HG03342 (cell line): ENCODE data around the gene SMS.
A peak's percentile ranks its signal among the peaks of the same experiment; 100 is the strongest.
"Not testable (repeated sequence)": the region's sequence is repeated elsewhere in the genome, so short reads cannot be mapped to it uniquely, and the experiment has no call there.

Experiments
- ATAC-seq: cut with Tn5 transposase; IDR thresholded peaks from one replicate; pipeline ENCODE4 v1.9.1; 2021; ENCODE audit warnings: mild to moderate bottlenecking, moderate library complexity; ENCODE audit not compliant: unreplicated experiment

Gene SMS

DNA sequence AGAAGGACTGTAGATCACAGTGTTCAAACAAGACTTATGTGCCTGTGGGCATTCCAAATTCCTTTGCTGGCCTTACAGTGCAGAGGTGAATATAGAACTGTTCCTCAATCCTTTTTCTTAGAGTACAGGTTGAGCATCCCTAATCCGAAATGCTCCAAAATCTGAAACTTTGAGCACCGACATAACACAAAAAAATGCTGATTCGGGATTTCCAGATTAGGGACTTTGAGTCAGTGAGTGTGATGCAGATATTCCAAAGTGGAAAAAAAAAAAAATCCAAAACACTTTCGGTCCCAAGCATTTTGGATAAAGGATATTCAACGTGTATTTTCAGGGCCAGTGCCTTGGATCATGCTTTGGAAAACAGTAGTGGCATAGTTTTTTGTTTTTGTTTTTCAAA, 9.2 kb downstream of the SMS start:
- ATAC-seq: no peak

DNA sequence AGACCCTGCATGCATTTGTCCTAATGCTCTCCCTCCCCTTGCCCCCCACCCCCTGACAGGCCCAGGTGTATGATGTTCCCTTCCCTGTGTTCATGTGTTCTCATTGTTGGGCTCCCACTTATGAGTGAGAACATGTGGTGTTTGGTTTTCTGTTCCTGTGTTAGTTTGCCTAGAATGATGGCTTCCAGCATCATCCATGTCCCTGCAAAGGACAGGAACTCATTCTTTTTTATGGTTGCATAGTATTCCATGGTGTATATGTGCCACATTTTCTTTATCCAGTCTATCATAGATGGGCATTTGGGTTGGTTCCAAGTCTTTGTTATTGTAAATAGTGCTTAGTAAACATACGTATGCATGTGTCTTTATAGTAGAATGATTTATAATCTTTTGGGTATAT, 10.0 kb downstream of the SMS start:
- not testable (repeated sequence) for ATAC-seq

DNA sequence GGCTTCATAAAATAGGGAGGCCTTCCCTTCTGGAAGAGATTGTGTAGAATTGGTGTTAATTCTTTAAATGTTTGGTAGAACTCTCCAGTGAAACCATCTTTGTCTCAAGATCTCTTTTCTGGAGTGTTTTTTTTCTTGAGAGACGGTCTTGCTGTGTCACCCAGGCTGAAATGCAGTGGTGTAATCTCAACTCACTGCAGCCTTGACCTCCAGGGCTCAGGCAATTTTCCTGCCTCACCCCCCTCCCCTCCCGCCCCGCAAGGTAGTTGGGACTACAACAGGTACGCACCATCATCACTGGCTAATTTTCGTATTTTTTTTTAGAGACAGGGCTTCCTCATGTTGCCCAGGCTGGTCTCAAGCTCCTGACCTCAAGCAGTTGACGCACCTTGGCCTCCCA, 12.1 kb downstream of the SMS start:
- no peak for ATAC-seq

DNA sequence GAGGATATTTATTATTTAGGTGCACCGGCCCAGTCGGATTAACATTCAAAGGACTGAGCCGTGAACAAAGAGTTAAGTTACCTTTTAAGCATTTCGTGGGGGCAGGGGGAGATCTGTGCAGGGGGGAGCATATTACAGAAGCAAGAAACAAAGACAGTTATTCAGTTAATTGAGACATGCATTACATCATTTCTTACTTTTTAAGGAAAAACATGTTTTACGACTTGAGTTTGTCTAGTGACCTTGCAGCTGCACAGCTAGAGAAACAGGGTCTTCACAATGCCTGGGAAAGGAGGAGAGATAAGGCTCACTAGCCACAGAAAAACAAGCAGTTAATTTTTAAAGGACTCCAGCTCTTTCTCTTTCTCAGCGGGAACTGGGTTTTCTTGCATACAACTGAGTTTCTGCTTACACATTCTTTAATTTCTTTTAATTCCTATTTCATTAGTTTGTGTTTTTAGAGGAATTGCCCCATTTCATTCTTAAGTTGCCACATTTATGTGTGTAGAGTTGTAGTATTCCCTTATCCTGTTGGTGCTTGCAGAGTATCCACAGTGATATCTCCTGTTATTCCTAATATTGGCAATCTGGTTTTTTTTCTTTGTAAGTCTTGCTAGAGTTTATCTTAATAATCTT, 12.8 kb downstream of the SMS start:
- not testable (repeated sequence) for ATAC-seq

DNA sequence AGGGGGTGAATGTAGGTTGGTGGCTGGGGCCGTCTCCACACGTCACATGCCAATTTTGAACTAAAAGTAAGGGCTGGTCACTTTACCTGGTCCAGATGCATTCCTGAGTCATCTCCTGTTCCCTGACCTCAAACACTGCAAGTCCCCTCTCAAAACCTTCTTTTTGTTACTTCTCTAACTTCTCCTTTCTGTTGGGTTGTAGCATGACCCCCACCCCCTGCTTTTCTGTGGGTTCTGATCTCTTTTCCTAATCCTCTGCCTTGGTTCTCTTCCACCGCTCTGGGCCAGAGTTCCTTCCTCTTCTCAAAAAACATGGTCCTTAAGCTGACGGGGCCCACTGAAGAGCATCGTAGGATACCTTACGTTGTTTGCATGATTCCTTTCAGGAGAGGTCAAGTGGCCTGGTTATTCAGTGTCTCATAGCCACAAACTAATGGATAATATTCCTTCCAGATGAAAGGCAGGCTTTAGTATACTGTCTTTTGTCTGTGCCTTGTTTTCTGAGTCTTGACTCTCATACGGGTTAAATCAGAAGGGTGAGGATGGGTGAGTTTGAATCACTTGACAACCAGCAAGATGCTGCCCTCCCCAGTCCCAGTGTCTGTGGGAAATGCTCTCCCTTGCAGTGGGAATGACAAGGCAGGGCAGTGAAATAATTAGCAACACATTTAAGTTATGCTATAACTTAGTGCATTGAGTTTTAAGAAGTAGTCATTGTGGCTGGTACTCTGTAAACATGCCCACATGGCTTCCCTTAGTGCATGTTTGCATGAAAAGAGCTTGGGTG, 15.1 kb downstream of the SMS start:
- ATAC-seq: no peak

DNA sequence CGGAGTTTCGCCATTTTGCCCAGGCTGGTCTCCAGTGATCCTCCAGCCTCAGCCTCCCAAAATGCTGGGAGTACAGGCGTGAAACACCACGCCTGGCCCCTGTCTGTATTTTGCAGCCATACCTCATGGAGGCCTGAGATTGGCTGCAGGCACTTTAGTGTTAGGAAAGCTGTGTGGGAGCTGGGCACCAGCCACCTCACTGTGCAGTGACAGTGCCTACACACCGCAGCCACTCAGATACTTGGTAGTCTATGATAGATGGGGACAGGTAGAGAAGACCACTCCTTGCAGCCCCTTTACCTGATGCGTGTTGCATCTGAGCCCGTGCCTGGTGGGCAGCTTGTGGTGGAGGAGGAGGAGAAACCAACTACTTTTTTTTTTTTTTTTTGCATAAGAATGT, 16.3 kb downstream of the SMS start:
- ATAC-seq: no peak

DNA sequence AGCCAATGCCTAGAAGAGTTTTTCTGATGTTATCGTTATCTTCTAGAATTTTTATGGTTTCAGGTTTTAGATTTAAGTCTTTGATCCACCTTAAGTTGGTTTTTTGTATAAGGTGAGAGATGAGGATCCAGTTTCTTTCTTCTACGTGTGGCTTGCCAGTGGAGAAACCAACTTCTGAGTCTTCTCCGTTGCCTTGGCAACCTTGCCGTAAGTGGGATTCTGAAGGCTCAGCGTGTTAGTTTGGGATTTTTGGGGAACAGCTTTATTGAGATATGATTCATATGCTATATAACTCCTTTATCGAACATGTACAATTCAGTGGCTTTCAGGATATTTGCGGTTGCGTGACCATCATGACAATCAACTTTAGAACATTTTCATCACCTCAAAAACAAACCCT, 17.7 kb downstream of the SMS start:
- ATAC-seq: no peak

DNA sequence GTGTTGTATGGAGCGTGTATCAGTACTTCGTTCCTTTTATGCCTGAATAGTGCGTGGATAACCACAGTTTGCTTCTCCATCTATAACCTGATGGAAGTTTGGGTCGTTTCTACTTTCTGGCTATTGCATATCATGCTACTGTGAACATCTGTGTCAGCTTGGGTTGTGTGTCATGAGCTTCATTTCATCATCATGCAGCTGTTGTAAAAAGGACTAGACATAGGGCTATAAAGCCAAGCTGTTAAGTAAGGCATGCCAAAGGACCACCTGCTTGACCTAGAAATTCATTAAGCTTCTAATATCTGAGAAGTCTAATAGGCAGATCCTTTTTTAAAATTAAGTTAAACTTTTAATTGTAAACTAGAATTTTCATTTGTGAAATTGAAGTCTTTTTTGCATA, 18.4 kb downstream of the SMS start:
- no peak for ATAC-seq

DNA sequence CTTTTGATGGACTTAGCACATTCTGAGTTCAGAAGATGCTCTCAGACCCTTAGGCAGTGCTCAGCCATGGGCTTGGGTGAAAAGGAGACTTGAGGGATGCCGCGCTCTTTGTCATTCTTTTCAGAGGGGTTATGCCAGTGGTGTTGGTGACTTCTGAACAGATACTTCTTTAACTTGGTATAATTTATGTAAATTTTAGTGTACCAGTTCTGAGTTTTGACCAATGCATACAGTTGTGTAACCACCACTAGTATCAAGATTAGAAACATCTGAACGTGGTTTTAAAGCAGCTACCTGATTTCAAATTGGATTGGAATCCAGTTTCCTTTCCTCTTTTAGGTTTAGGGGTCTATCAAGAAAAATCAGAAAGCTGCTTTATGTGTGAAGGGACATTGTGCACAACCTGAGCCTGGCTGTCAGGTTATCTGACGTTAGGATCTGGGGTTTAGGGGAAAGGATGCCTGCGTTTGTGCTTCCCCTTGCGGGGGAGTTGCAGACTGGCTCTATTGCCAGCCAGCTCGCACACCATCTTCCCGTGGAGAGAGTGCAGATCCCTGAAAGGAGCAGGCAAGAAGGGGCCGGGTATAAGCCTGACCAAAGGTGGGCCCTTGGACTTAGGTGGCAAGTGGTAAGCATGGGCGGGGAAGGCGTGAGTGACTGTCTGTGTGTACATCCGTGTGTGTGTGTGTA, 19.0 kb downstream of the SMS start:
- ATAC-seq: no peak

DNA sequence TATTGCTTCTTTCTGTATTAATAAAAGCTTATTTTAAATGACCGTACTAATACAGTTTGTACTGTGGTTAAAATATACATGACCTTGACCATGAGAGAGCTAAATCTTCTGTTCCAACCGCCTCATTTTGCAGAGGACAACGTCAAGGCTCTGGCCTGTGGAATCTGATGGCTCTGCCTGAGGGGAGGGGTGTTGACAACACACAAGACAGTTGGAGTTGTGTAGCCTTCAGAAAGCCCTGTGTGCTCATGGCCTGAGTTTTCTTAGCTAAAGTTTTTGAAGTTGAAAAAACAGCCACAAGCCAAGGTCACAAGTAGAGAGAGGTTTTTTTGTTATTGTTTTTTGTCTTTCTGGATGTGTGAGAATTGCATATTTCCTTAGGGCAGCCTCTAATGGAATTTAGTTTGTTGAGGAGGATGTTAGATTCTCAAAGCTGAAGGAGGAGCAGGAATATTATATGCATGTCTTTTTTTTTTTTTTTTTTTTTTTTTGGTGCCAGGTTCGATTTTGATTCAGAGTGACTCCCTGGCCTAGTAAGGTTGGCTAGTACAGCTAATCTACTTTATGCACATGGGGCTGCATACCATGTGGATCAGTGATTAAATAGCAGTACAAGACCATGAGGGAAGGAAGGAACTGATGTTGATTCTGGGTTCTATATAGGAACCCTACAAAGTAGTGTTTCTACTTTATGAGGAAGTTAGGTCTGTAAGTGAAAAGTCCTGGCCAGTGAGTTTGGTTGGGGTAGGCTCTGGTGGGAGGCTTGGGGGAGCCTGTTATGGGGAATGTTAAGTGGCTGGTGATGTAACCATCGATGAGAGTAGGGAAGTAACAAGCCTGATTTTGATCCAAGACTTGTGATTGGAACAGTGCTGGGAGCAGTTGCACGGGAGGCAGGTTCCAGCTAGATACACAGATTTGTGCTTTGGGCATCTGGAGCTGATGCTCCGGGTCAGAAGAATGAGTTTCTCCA, 20.3 kb downstream of the SMS start:
- no peak for ATAC-seq

DNA sequence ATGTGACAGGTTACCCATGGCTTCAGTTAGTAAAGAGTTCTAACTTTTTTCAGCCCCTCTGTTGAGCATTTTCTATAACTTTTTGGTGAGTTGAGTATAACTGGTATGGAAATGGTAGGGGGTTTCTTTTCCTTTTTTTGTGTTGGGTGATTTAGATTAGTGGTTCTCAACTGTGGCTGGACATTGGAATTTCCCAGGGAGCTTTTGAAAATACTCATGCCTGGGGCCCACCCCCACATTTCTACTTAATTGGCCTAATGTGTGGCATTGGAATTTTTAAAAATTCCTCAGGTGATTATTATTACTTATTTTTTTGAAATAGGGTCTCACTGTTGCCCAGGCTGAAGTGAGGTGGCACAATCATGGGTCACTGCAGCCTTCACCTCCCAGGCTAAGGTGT, 21.9 kb downstream of the SMS start:
- no peak for ATAC-seq

DNA sequence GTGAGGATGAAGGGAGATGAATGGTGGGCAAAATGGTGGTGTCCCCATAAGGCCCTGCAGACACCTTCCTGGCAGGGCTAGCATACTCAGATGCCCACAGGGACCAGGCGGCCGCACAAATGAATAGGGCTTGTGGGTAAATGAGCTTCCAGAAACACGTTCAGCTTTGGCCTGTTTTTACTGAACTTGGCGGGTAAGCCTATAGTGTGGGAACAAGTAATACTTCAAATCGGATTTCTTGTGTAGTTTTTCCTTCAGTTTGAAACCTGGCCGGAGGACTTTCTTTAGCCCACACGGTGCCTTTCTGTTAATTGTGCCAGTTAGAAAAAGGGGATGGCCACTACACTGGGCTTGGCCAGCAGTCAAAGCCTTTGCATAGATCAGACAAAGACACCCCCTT, 22.8 kb downstream of the SMS start:
- ATAC-seq: no peak

DNA sequence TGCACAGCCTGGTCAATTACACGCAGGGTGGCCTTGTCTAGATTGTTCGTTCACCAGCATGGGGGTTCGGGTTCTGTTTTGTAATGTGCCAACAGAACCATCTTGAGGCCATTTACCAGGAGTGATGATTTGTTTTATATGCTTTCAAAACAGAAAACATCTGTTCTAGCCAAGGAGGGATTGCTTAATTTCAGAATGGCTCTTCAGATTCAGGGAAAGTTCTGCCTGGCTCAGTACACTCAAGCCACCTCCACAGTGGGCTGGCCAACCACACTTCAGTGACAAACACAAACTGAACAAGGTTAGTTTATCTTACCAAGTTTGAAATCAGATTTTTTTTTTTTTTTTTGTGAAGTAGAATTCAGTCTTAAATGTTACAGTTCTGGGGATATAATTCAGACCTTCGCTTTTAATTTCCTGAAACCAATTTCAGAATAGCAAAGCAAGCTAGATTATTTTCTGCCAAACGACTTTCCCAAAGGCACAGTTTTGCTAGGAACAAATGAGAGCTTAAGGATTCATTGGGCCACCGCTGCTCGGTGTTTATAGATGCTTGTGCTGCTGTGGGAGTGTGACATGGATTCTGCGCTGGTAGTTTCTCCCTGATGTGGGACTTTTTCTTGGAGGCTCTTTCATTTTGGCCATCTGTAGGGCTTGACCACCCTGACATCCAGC, 23.4 kb downstream of the SMS start:
- ATAC-seq: no peak

DNA sequence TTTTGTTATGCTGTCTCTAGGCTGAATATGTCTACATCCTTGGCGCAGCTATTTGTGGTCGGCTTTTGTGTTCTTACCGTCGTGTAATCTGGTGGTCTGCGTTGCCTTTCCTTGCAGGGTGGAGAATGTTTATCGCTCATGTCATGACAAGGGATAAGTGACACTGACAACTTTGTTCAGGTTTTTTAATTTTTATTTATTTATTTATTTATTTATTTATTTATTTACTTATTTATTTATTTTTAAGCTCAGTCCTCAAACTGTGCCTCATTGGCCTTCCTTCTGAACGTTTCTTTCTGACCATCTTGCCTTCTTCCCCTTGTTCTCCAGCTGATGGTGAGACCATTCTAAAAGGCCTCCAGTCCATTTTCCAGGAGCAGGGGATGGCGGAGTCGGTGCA, 26.4 kb downstream of the SMS start:
- ATAC-seq: no peak

DNA sequence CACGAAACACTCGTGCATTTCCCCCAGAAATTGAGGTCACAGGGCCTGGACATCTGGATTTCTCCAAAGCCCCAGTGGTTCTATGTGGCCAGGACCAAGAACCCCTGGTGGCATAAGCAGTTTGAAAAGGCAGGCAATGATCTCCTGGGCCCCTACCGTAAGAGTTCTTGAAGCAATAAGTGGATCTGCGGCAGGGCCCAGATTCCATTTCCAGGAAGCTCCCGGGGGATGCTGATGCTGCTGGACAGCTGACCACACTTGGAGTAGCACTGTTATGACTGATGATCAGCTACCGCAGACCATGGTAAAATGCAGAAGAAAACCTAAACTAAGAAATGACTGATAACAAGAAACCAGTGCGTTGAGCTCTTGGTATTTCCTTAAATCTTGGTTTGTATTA, 27.8 kb downstream of the SMS start:
- no peak for ATAC-seq

DNA sequence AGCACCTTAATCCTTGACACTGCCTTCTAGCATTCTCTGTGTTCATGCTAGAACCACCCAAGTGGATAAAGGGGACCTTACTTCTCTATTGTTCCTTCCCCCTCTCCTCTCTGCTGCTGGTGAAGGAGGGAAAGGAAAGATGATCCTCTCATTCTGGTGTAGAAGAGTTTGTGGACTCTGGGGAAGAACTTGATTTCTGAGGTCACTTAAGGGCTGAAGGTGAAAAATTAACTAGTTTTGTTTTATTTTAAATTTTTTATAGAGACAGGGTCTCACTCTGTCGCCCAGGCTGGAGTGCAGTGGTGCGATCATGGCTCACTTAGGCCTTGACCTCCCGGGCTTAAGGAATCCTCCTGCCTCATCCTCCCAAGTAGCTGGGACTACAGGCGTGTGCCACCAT, 29.8 kb downstream of the SMS start:
- no peak for ATAC-seq

DNA sequence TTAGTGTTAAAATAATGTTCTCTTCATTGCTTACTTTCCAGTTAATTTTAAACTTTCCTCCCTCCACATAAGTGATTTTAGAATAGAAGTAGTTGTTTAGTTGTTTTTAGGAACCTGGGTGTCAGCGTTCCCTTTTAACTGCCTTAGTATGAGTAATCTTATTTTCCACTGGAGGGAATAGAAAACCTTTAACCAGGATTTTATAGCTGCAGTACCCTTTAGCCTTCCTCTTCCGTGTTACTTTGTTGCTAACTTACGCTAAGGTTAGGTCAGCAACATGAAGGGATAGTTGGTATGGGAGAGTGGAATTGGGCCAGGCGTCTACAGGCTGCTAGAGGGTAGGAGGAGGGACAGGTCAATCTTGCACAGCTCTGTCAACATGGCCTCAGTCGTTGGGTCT, 31.5 kb downstream of the SMS start:
- no peak for ATAC-seq

DNA sequence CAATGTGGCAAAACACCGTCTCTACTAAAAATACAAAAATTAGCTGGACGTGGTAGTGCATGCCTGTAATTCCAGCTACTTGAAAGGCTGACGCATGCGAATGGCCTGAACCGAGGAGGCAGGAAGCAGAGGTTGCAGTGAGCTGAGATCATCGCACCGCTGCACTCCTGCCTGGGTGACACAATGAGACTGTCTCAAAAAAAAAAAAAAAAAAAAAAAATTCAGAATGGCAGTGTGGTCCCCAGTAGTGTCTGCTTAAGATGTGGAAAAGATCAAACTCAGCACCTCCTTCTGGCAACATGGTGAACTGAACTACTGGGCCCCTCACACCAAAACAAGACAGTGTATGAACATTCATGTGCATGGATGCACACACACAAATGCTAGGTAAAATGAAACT, 32.2 kb downstream of the SMS start:
- ATAC-seq: peak; percentile 37

DNA sequence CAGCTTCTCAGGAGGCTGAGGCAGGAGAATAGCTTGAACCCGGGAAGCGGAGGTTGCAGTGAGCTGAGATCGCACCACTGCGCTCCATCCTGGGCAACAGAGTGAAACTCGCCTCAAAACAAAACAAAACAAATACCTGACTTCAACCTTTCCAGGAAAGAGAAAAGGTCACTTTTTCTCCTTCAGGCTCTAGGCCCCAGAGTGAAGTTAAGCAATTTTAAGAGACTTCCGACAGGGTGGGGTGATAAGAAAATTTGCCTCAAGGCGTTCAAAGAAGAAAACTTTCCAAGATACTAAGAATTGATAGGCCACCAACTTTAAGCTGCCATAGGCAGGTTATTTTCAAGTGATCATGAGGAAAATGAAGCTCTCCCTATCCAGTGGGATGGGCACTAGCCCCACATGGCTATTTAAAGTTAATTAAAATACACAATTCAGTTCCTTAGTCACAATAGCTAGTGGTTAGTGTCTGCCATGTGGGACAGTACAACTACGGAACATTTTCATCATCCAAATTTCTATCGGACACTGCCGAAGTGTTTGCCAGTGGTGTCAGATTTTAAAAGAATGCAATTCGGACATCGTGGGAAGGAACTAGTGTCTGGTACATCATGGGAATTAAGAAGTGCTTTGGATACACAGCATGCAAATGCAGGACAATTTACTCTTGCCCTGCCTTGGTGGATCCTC, 33.0 kb downstream of the SMS start:
- no peak for ATAC-seq

DNA sequence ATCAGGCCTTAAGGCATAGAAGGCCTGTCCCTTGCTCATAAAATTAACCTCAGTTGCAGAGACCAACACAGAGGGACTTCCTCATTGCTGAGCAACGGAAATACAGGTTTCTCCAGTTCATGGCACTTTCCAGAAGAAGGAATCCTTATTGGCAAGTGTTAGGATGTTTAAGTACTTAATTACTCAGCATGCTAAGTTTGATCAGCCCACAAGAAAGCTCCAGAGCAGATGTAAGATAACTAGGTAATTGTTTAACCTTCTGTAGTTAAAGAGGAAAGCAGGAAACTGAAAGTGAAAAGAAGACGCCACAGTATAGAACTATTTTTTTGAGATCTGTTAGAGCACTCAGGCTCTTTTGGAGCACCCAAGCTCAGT, 33.5 kb downstream of the SMS start:
- ATAC-seq: peak; percentile 77
